Testis (tissue), 3 donors: ENCODE results near the gene GNAS-AS1. TPM values are rescaled to one million over a fixed set of nuclear protein-coding genes. Genes with fewer than 3 reads are reported as not detected.

Experiments used
- DNase-seq: peaks from one replicate; pipeline ENCODE4 v3.0.0-alpha.2; 2019
- H3K27ac ChIP-seq, 2 donors: fragments of 200-600 bp; sonication (generic); one replicate each; pipeline ENCODE4 v1.5.1; 2019
- H3K27me3 ChIP-seq: fragments of 200-600 bp; sonication (generic); one replicate; pipeline ENCODE4 v1.5.1; 2019
- H3K36me3 ChIP-seq: fragments of 200-600 bp; sonication (generic); one replicate; pipeline ENCODE4 v1.5.1; 2017; ENCODE audit warnings: low read depth; ENCODE audit errors: missing control alignments
- H3K4me1 ChIP-seq: fragments of 200-600 bp; sonication (generic); one replicate; pipeline ENCODE4 v1.5.1; 2019
- H3K4me3 ChIP-seq, 2 donors: fragments of 200-600 bp; sonication (generic); one replicate each; pipeline ENCODE4 v1.5.1; 2017 to 2019
- H3K9me3 ChIP-seq: fragments of 200-600 bp; sonication (generic); one replicate; pipeline ENCODE4 v1.5.1; 2017
- CTCF ChIP-seq, 3 experiments: fragments of 450-650 bp in 2 of 3; fragments of 200-600 bp in 1 of 3; sonication (generic) in 1 of 3; IDR thresholded peaks; one replicate each; pipeline ENCODE4 v1.5.1; 2016 to 2019; ENCODE audit warnings: antibody characterized with exemption in 3 of 3, mild to moderate bottlenecking in 2 of 3, moderate library complexity in 1 of 3
- POLR2A ChIP-seq: fragments of 450-650 bp; IDR thresholded peaks from one replicate; pipeline ENCODE4 v1.6.1; 2017; ENCODE audit warnings: antibody characterized with exemption, mild to moderate bottlenecking, moderate library complexity
- WGBS, 2 donors: methylation state at CpG; one replicate each; pipeline ENCODE4 v1.1.5; 2018; 5-methylcytosine and 5-hydroxymethylcytosine counted together
- intact Hi-C: fragments of 100-400 bp; cut with DNase I; formaldehyde crosslinking; loops from one replicate; pipeline ENCODE4 v1.15.1; 2023; ENCODE audit warnings: low total_unique reads
- polyA plus RNA-seq: library from polyadenylated mRNA; stranded (reverse); fragments of 350-450 nt; fragmentation: Illumina TruSeq; extraction: RNeasy Lipid Tissue Mini Kit (QIAGEN cat#74804); gene quantifications from one replicate; pipeline ENCODE4 v1.2.3, GENCODE V29; 2014; ENCODE audit warnings: low read depth, low replicate concordance; ENCODE audit not compliant: insufficient read depth
- total RNA-seq, 2 donors: library from RNA; depleted of rRNA; stranded (reverse); fragments of >200 nt; gene quantifications; one replicate each; pipeline ENCODE4 v1.2.3, GENCODE V29; 2016

The GNAS-AS1 gene
- total and polyA plus RNA-seq, 3 donors from 2014 or later, result 1.1 to 4.4 (median 3.5) TPM

GRCh38 chr20:58877050-58877975 is 26.6 kb upstream of the GNAS-AS1 start:
- no peaks in the 10 kb centered on the region for H3K27me3 ChIP-seq
- H3K4me1 ChIP-seq, result peaks cover 6% of the 10 kb centered on the region
- no peaks in the 10 kb centered on the region for H3K9me3 ChIP-seq
- no peak overlapping the region for H3K4me3 ChIP-seq
- peak overlapping the region in 1 of 2 donors; percentile 55 for H3K27ac ChIP-seq
- TF ChIP-seq CTCF (IDR thresholded peaks at IDR 0.05) (no peak), POLR2A (no peak)
- intact Hi-C loops, result no loop called here
- no peaks in the 10 kb centered on the region for H3K36me3 ChIP-seq
- no peak for DNase-seq
- 72 to 80% methylated on average over 11 of the region's 11 CpGs for WGBS, 2 donors

DNA sequence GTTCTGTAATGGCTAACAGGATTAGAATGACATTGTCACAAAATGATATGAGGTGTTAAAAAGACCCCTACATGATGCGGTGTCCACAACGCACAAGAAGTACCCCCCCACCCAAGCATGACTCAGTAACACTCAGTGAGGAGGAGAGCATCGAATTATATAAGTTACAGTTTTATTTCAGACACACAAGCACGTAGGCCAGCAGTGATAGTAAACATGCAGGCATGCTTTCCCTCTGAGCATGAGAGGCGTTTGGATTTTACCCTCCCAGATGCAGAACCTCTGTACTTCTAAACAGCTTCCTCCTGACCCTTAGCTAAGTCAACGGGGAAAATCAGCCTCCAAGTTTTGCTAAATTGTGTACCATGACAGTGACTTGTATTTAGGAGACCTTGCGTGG is 25.7 kb upstream of the GNAS-AS1 start:
- H3K27ac ChIP-seq, result no peak overlapping the region
- H3K4me3 ChIP-seq, result no peak overlapping the region
- no peaks in the 10 kb centered on the region for H3K36me3 ChIP-seq
- peaks cover 6% of the 10 kb centered on the region for H3K4me1 ChIP-seq
- H3K27me3 ChIP-seq, result no peaks in the 10 kb centered on the region
- H3K9me3 ChIP-seq, result no peaks in the 10 kb centered on the region
- intact Hi-C loops, result no loop called here
- no peak for DNase-seq
- WGBS, 2 donors, result 85% methylated on average over 7 of the region's 7 CpGs
- no peak for TF ChIP-seq CTCF (IDR thresholded peaks at IDR 0.05)
- TF ChIP-seq POLR2A, result no peak

GRCh38 chr20:58875541-58876134 is 24.9 kb upstream of the GNAS-AS1 start:
- intact Hi-C loops, result no loop called here
- Histone ChIP-seq H3K9me3 (no peaks in the 10 kb centered on the region), H3K4me3 (no peak overlapping the region), H3K4me1 (peaks cover 6% of the 10 kb centered on the region), H3K27ac (no peak overlapping the region), H3K36me3 (no peaks in the 10 kb centered on the region), H3K27me3 (no peaks in the 10 kb centered on the region)
- 92 to 94% methylated on average over 12 of the region's 12 CpGs for WGBS, 2 donors
- TF ChIP-seq CTCF (IDR thresholded peaks at IDR 0.05) (no peak), POLR2A (no peak)
- no peak for DNase-seq

GRCh38 chr20:58875111-58875510 is 24.4 kb upstream of the GNAS-AS1 start:
- intact Hi-C loops, result no loop called here
- no peaks in the 10 kb centered on the region for H3K36me3 ChIP-seq
- no peak overlapping the region for H3K27ac ChIP-seq
- H3K4me3 ChIP-seq, result no peak overlapping the region
- WGBS, 2 donors, result 92 to 94% methylated on average over 3 of the region's 3 CpGs
- peaks cover 6% of the 10 kb centered on the region for H3K4me1 ChIP-seq
- no peak for DNase-seq
- H3K9me3 ChIP-seq, result no peaks in the 10 kb centered on the region
- H3K27me3 ChIP-seq, result no peaks in the 10 kb centered on the region
- TF ChIP-seq CTCF (IDR thresholded peaks at IDR 0.05), result no peak
- no peak for TF ChIP-seq POLR2A
